ENCODE measurements around the gene OR7D2.

DNA sequence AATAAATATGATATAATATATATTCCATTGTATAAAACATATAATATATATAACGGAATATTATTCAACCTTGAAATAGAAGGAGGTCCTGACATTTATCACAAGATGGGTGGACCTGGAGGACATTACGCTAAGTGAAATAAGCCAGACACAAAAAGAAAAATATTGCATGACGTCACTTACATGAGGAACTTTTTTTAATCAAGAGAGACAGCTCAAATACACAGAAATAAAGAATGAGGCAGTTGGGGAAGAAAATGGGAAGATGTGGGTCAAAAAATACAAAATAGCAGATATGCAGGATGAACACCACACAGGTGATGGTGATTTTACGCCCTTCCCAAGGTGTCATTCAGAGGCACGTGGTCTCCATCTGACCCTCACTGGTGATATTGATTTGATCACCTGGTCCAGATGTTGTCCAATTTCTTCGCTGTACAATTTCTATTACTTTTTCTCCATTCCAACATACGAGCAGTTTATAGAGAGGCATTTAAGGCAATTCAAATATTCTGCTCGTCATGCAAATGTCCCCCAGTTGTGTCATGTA is 39.1 kb upstream of the OR7D2 start:
- TF ChIP-seq, protein P1, sequence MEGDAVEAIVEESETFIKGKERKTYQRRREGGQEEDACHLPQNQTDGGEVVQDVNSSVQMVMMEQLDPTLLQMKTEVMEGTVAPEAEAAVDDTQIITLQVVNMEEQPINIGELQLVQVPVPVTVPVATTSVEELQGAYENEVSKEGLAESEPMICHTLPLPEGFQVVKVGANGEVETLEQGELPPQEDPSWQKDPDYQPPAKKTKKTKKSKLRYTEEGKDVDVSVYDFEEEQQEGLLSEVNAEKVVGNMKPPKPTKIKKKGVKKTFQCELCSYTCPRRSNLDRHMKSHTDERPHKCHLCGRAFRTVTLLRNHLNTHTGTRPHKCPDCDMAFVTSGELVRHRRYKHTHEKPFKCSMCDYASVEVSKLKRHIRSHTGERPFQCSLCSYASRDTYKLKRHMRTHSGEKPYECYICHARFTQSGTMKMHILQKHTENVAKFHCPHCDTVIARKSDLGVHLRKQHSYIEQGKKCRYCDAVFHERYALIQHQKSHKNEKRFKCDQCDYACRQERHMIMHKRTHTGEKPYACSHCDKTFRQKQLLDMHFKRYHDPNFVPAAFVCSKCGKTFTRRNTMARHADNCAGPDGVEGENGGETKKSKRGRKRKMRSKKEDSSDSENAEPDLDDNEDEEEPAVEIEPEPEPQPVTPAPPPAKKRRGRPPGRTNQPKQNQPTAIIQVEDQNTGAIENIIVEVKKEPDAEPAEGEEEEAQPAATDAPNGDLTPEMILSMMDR (conservative IDR thresholded peaks at IDR 0.05 in 1 of 2, IDR thresholded peaks at IDR 0.05 in 1 of 2; ENCODE audit: extremely low read depth in 1 of 2, insufficient read depth in 1 of 2, low read depth in 1 of 2, low read length in 2 of 2) = no peak
- no peak for TF ChIP-seq EZH2 (IDR thresholded peaks at IDR 0.05; ENCODE audit: borderline replicate concordance, low read length)
